C4-2B (cell line): ENCODE data around the gene MAP3K19.

Source experiments
- H3K27ac ChIP-seq: fragments of 450-650 bp; 2 replicates; pipeline ENCODE4 v1.5.1; 2017
- CTCF ChIP-seq: fragments of 450-650 bp; conservative IDR thresholded peaks from 2 replicates; pipeline ENCODE4 v1.5.1; 2017; ENCODE audit warnings: mild to moderate bottlenecking
- ZFX ChIP-seq: fragments of 450-650 bp; IDR thresholded peaks from 2 replicates; pipeline ENCODE4 v1.6.1; 2017

Gene MAP3K19

GRCh38 chr2:135023886-135024485, 23.3 kb downstream of the MAP3K19 start:
- TF ChIP-seq CTCF (no peak), ZFX (no peak)
- no peak overlapping the region for H3K27ac ChIP-seq

- TF ChIP-seq ZFX (no peak), CTCF (no peak)
- no peak overlapping the region for H3K27ac ChIP-seq
Measured at GRCh38 chr2:135022952-135023880, 24.0 kb downstream of the MAP3K19 start.

GRCh38 chr2:135021618-135022017, 25.6 kb downstream of the MAP3K19 start:
- H3K27ac ChIP-seq = no peak overlapping the region
- TF ChIP-seq ZFX (no peak), CTCF (no peak)

GRCh38 chr2:135011633-135012032, 35.6 kb downstream of the MAP3K19 start:
- no peak overlapping the region for H3K27ac ChIP-seq
- TF ChIP-seq CTCF (no peak), ZFX (no peak)

GRCh38 chr2:135010200-135010942, 36.9 kb downstream of the MAP3K19 start:
- no peak overlapping the region for H3K27ac ChIP-seq
- TF ChIP-seq CTCF (no peak), ZFX (no peak)

GRCh38 chr2:135009339-135009738, 37.9 kb downstream of the MAP3K19 start:
- no peak overlapping the region for H3K27ac ChIP-seq
- TF ChIP-seq CTCF (no peak), ZFX (no peak)

GRCh38 chr2:135005753-135006152, 41.5 kb downstream of the MAP3K19 start:
- TF ChIP-seq ZFX (no peak), CTCF (no peak)
- no peak overlapping the region for H3K27ac ChIP-seq
